CD4-positive, alpha-beta T cell (primary cell): ENCODE data around the gene UTP20. TPM values are rescaled to one million over a fixed set of nuclear protein-coding genes. Genes with fewer than 3 reads are reported as not detected.
"Not testable (repeated sequence)": the region's sequence is repeated elsewhere in the genome, so short reads cannot be mapped to it uniquely, and the experiment has no call there.

Source experiments
- ATAC-seq: fragments of 200-7000 bp; cut with Tn5 transposase; one replicate; pipeline ENCODE4 v1.10.0; 2022; ENCODE audit warnings: mild to moderate bottlenecking; ENCODE audit not compliant: poor library complexity
- CTCF ChIA-PET: fragments of 350-600 bp; sonication (Branson Sonifier 250); formaldehyde crosslinking; loops from one replicate; lab custom pipeline; 2021; ENCODE audit warnings: antibody characterized with exemption, inconsistent platforms; lab: Charles Lee
- POLR2A ChIA-PET: fragments of 350-600 bp; sonication (Branson Sonifier 250); formaldehyde crosslinking; loops from one replicate; lab custom pipeline; 2021; ENCODE audit warnings: antibody characterized with exemption, inconsistent platforms; lab: Charles Lee
- DNase-seq, 14 experiments: peaks; one replicate each; pipeline ENCODE4 v3.0.0-alpha.2; 2013 to 2020; ENCODE audit warnings: mixed read lengths in 2 of 14
- H3K27ac ChIP-seq, 2 donors: one replicate each; pipeline versions ENCODE4 v1.5.1 to v1.7.0; 2013; ENCODE audit warnings: low read length in 2 of 2, low read depth in 1 of 2, mild to moderate bottlenecking in 1 of 2
- H3K27me3 ChIP-seq, 2 experiments: 1 replicate in 1 of 2; 2 replicates in 1 of 2; pipeline versions ENCODE4 v1.6.1 to v1.7.0; 2013; ENCODE audit warnings: low read length in 2 of 2, control low read depth in 1 of 2, mild to moderate bottlenecking in 1 of 2, moderate library complexity in 1 of 2; ENCODE audit not compliant: insufficient read depth in 2 of 2, control insufficient read depth in 1 of 2
- H3K36me3 ChIP-seq: one replicate; pipeline ENCODE4 v1.6.1; 2013; ENCODE audit warnings: low read length, control low read depth; ENCODE audit not compliant: insufficient read depth
- H3K4me1 ChIP-seq: one replicate; pipeline ENCODE4 v1.6.1; 2013; ENCODE audit warnings: low read length, control low read depth; ENCODE audit not compliant: insufficient read depth
- H3K4me3 ChIP-seq: one replicate; pipeline ENCODE4 v1.5.1; 2013; ENCODE audit warnings: mild to moderate bottlenecking, low read length, moderate library complexity
- H3K9me3 ChIP-seq, 2 experiments: 1 replicate in 1 of 2; 2 replicates in 1 of 2; pipeline versions ENCODE4 v1.6.1 to v1.7.0; 2013; ENCODE audit warnings: low read length in 2 of 2, mild to moderate bottlenecking in 2 of 2, control low read depth in 1 of 2, moderate library complexity in 1 of 2; ENCODE audit not compliant: control insufficient read depth in 1 of 2, insufficient read depth in 1 of 2
- H3K27ac Mint-ChIP-seq: one replicate; pipeline ENCODE4 v1.8.0; 2020; ENCODE audit warnings: mixed read lengths
- H3K27me3 Mint-ChIP-seq: one replicate; pipeline ENCODE4 v1.8.0; 2021; ENCODE audit warnings: mixed read lengths
- H3K36me3 Mint-ChIP-seq: one replicate; pipeline ENCODE4 v1.8.0; 2021; ENCODE audit warnings: low read depth, mixed read lengths
- H3K4me1 Mint-ChIP-seq: one replicate; pipeline ENCODE4 v1.8.0; 2021; ENCODE audit warnings: low read depth, mixed read lengths
- H3K4me3 Mint-ChIP-seq: one replicate; pipeline ENCODE4 v1.8.0; 2020; ENCODE audit warnings: mild to moderate bottlenecking, mixed read lengths
- H3K9me3 Mint-ChIP-seq: one replicate; pipeline ENCODE4 v1.8.0; 2020; ENCODE audit warnings: mixed read lengths
- CTCF ChIP-seq: fragments of 200-600 bp; IDR thresholded peaks from one replicate; pipeline ENCODE4 v1.8.0; 2022; ENCODE audit warnings: antibody characterized with exemption, mild to moderate bottlenecking
- intact Hi-C, 2 experiments: fragments of 100-400 bp; cut with DNase I in 1 of 2; cut with micrococcal nuclease in 1 of 2; formaldehyde crosslinking; loops; one replicate each; pipeline versions ENCODE4 v1.15.1 to v1.9.0; 2023 to 2025; cut with DNase I, micrococcal nuclease
- total RNA-seq, 174 experiments: library from RNA in 2 of 174; stranded (reverse) in 2 of 174; gene quantifications; one replicate each; pipeline ENCODE4 v1.2.3 and lab custom pipeline; 2021 to 2026

Gene UTP20
- total RNA-seq, 2 experiments from 2014 or later = 9.1 to 9.6 TPM

DNA sequence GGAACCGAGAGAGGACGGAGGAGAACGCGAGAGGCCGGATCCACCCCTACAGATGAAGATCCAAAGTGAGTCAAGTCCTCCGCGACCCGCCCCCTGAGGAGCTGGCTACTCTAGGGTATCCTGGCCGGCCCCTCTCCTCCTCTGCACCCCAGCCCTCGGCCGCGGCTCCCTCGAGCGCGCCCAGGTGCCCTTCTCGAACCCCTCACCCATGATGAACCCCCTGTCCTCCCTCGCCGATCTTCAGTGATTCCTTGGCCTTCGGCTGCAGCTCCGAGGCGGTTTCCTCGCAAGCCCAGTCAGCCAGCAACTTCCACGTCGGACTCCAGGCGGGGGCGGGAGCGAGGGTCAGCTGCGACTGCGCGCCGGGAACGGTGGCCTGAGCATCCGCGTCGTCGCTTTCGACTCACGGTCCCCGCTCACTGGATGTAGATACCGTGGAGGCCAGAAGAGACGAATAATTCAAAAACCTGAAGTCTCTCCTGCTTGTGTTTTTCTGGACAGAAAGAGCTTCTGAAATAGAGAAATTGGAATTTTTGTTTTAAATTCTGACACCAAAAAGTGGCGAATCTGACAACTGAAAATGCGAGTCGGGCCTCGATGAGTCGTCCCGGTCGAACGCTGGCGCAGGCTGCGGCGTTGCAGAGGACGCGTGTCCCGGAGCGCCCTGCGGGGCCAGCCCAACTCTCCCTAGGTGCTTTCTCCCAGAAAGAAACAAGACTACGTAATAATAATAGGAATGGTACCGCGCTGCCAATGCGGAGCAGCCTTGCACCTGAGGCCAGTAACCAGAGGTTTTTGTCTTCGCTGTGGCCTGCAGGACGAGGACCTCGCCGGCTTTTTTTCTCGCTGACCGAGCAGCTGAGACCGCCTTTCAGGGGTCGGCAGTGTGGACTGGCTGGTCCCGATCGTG lies 127.8 kb downstream of the UTP20 start, which contains the start of gene ARL1:
Gene ARL1, minus strand, starts transcription at position 337 of the 910 bp plus-strand sequence. Its CDS starts 127 bp downstream, at position 210.
- Mint-ChIP-seq H3K27me3 (no peaks in the 10 kb centered on the region), H3K27ac (peak within 1 kb of the TSS; percentile 86), H3K4me1 (peaks cover 35% of the 10 kb centered on the region), H3K9me3 (no peaks in the 10 kb centered on the region), H3K4me3 (peak within 1 kb of the TSS; percentile 98), H3K36me3 (peaks cover 27% of the 10 kb centered on the region)
- Histone ChIP-seq H3K27me3 (no peaks in the 10 kb centered on the region), H3K4me3 (peak within 1 kb of the TSS; percentile 98), H3K9me3 (no peaks in the 10 kb centered on the region), H3K4me1 (peaks cover 20% of the 10 kb centered on the region), H3K36me3 (peaks cover 2% of the 10 kb centered on the region), H3K27ac (peak within 1 kb of the TSS; percentile 70 to 85)
- CTCF ChIA-PET = no interaction called here
- ATAC-seq = peak; percentile 76
- intact Hi-C loops = loop anchor here in 1 of 2 experiments (5.0 kb wide), 2 partner anchors 125 to 655 kb away; partner anchors contain the start of genes UTP20 and WASHC3
- POLR2A ChIA-PET = interaction anchor here (0.6 to 1.8 kb wide), 10 partner anchors 10 to 1207 kb away, joined by 3 to 6 read pairs (median 4); partner anchors contain the start of genes ACTR6, DEPDC4, SCYL2 and WASHC3
- DNase-seq = peak; percentile 51 to 88 (median 66)
- TF ChIP-seq CTCF = no peak

GRCh38 chr12:101410169-101410568 lies 130.3 kb downstream of the UTP20 start:
- POLR2A ChIA-PET, ATAC-seq, H3K27me3 Mint-ChIP-seq, H3K27ac ChIP-seq, DNase-seq, H3K9me3 Mint-ChIP-seq, H3K27me3 ChIP-seq, CTCF ChIA-PET, H3K27ac Mint-ChIP-seq, H3K4me3 ChIP-seq, H3K9me3 ChIP-seq, H3K36me3 ChIP-seq: not testable (repeated sequence)
- intact Hi-C loops = loop anchor here (5.0 kb wide), 4 partner anchors 347 to 427 kb away; partner anchors contain the start of gene GNPTAB (in 1 of the 2)
- Mint-ChIP-seq H3K4me1 (peaks cover 28% of the 10 kb centered on the region), H3K4me3 (peak overlapping the region; percentile 48), H3K36me3 (peaks cover 18% of the 10 kb centered on the region)
- H3K4me1 ChIP-seq = peaks cover 20% of the 10 kb centered on the region

DNA sequence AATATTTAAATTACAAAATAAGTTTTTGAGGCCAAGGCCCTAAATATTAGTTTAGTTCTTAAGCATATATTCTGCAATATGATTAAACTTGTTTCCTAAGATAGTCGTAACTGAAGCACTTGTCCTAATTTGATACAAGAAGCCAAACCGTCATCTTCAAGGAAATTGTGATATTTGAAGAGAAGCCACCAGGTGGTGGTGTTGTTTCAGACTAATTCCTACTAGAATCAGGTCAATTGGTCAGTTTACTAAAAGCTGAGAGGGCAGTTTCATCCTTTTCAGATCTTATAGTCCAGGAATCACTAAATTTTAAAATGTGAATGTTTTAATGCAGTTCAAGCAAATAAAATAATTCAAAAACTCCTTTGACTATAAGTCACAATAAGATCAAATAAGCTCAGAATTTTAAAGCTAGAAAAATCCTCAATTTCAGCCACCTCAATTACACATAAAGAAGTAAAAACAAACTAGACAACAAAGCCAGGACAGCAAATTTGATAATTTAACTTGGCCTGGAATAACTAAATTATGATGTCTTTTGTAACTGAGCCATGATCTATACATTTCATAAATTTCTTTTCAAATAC lies 134.7 kb downstream of the UTP20 start:
- ChIA-PET POLR2A (no interaction called here), CTCF (interaction anchor here (0.7 to 1.0 kb wide), 3 partner anchors 36 to 425 kb away, joined by 3 to 4 read pairs (median 3); no protein-coding TSS in a partner anchor)
- no peaks in the 10 kb centered on the region for H3K9me3 ChIP-seq
- DNase-seq = peak in 4 of 14 experiments; percentile 17 to 52 (median 42)
- Mint-ChIP-seq H3K36me3 (no peaks in the 10 kb centered on the region), H3K27me3 (no peaks in the 10 kb centered on the region), H3K27ac (no peak overlapping the region), H3K9me3 (no peaks in the 10 kb centered on the region), H3K4me3 (no peak overlapping the region), H3K4me1 (no peaks in the 10 kb centered on the region)
- H3K27me3 ChIP-seq = no peaks in the 10 kb centered on the region
- peak; percentile 69 for TF ChIP-seq CTCF
- ATAC-seq = no peak
- intact Hi-C loops = loop anchor here (5.0 kb wide), 4 partner anchors 343 to 423 kb away; partner anchors contain the start of gene GNPTAB (in 1 of the 2)
- no peaks in the 10 kb centered on the region for H3K4me1 ChIP-seq
- no peak overlapping the region for H3K27ac ChIP-seq
- H3K36me3 ChIP-seq = no peaks in the 10 kb centered on the region
- H3K4me3 ChIP-seq = no peak overlapping the region
